Measurements from ENCODE around the gene PKD2L2.
"Not testable (repeated sequence)": the region's sequence is repeated elsewhere in the genome, so short reads cannot be mapped to it uniquely, and the experiment has no call there.

Gene PKD2L2

GRCh38 chr5:137888466-137888862 lies 793 bp upstream of the PKD2L2 start:
- DNase-seq (ENCODE audit: low read depth) = no peak

GRCh38 chr5:137890845-137891244 lies 1.6 kb downstream of the PKD2L2 start:
- no peak for DNase-seq (ENCODE audit: low read depth)

GRCh38 chr5:137891849-137892248 lies 2.6 kb downstream of the PKD2L2 start:
- DNase-seq (ENCODE audit: low read depth) = no peak

GRCh38 chr5:137894586-137894985 lies 5.3 kb downstream of the PKD2L2 start:
- no peak for DNase-seq (ENCODE audit: low read depth)

- DNase-seq (ENCODE audit: low read depth) = no peak
Measured at GRCh38 chr5:137896560-137896959, 7.3 kb downstream of the PKD2L2 start.

- DNase-seq (ENCODE audit: low read depth) = no peak
Measured at GRCh38 chr5:137899493-137899892, 10.2 kb downstream of the PKD2L2 start.

- DNase-seq (ENCODE audit: low read depth) = no peak
Measured at GRCh38 chr5:137901011-137901817, 12.0 kb downstream of the PKD2L2 start.

- no peak for DNase-seq (ENCODE audit: low read depth)
Measured at GRCh38 chr5:137902408-137903133, 13.3 kb downstream of the PKD2L2 start.

GRCh38 chr5:137914758-137915157 lies 25.5 kb downstream of the PKD2L2 start:
- no peak for DNase-seq (ENCODE audit: low read depth)

- no peak for DNase-seq (ENCODE audit: low read depth)
Measured at GRCh38 chr5:137916923-137917322, 27.7 kb downstream of the PKD2L2 start.

GRCh38 chr5:137921931-137922330 lies 32.7 kb downstream of the PKD2L2 start:
- no peak for DNase-seq (ENCODE audit: low read depth)

- no peak for DNase-seq (ENCODE audit: low read depth)
Measured at GRCh38 chr5:137923856-137924255, 34.6 kb downstream of the PKD2L2 start.

- no peak for DNase-seq (ENCODE audit: low read depth)
Measured at GRCh38 chr5:137932800-137933199, 43.5 kb downstream of the PKD2L2 start.

- no peak for DNase-seq (ENCODE audit: low read depth)
Measured at GRCh38 chr5:137933491-137933911, 44.2 kb downstream of the PKD2L2 start.

- DNase-seq (ENCODE audit: low read depth) = no peak
Measured at GRCh38 chr5:137935190-137935589, 45.9 kb downstream of the PKD2L2 start.

GRCh38 chr5:137935694-137936093 lies 46.4 kb downstream of the PKD2L2 start:
- no peak for DNase-seq (ENCODE audit: low read depth)

GRCh38 chr5:137937994-137938750 lies 48.9 kb downstream of the PKD2L2 start:
- no peak for DNase-seq (ENCODE audit: low read depth)

- no peak for DNase-seq (ENCODE audit: low read depth)
Measured at GRCh38 chr5:137938751-137939143, 49.5 kb downstream of the PKD2L2 start.

- DNase-seq (ENCODE audit: low read depth) = no peak
Measured at GRCh38 chr5:137939331-137939730, 50.1 kb downstream of the PKD2L2 start.

GRCh38 chr5:137944280-137944679 lies 55.0 kb downstream of the PKD2L2 start:
- not testable (repeated sequence) for DNase-seq (ENCODE audit: low read depth)

GRCh38 chr5:137945825-137946224 lies 56.6 kb downstream of the PKD2L2 start:
- DNase-seq (ENCODE audit: low read depth) = no peak

GRCh38 chr5:137954131-137954879 lies 65.0 kb downstream of the PKD2L2 start:
- no peak for DNase-seq (ENCODE audit: low read depth)

All from stimulated activated CD8-positive, alpha-beta memory T cell treated with anti-CD3 and anti-CD28 coated beads, Interleukin-12 subunit alpha, Interleukin-12 subunit beta, amount 100 ng/mL, for 4 hours (primary cell).